ENCODE data around the gene KRTAP5-11. TPM values are rescaled to one million over a fixed set of nuclear protein-coding genes. Genes with fewer than 3 reads are reported as not detected.

Gene KRTAP5-11
- total and polyA plus RNA-seq, 2 donors (not counting 3 experiments of a cell fraction or from before 2014, with no cell fraction given) = not detected

DNA sequence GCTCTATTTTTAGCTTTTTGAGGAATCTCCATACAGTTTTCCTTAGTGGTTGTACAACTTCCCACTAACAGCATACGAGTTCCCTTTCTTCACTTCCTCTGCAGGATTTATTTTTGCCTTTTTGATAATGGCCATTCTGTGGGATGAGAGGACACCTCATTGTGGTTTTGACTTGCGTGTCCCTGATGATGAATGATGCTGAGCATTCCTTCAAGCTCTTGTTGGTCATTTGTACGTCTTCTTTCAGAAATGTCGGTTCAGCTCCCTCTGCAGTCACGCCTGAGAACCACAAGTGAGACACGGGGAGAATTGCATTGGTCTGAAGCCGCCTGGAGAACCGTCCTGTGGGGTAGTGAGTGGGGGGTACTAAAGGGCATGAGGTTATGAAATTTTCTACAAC lies 19.3 kb downstream of the KRTAP5-11 start:
- Histone ChIP-seq H2AFZ (ENCODE audit: low read depth, low read length) (no peak overlapping the region), H3K27ac (ENCODE audit: insufficient read depth, low read depth, low read length) (no peak overlapping the region), H3K4me3 (replicated peaks in 1 of 3; ENCODE audit: insufficient read depth in 1 of 3, low read depth in 1 of 3, low read length in 3 of 3) (no peak overlapping the region), H3K9ac (replicated peaks; ENCODE audit: extremely low read depth, insufficient read depth, low read length) (no peak overlapping the region), H3K4me2 (ENCODE audit: insufficient read depth, low read length) (no peak overlapping the region), H4K20me1 (replicated peaks; ENCODE audit: control insufficient read depth, extremely low read depth, insufficient read depth, low read length) (no peaks in the 10 kb centered on the region), H3K9me3 (replicated peaks; ENCODE audit: control insufficient read depth, insufficient read depth, low read length) (no peaks in the 10 kb centered on the region), H3K9me1 (replicated peaks; ENCODE audit: control insufficient read depth, extremely low read depth, insufficient read depth, low read length) (no peaks in the 10 kb centered on the region), H3K27me3 (ENCODE audit: control insufficient read depth in 2 of 2, insufficient read depth in 2 of 2, low read length in 2 of 2) (peaks cover 0 to 5% of the 10 kb centered on the region in 2 experiments), H3K79me2 (ENCODE audit: control insufficient read depth, insufficient read depth, low read length) (no peaks in the 10 kb centered on the region), H3K36me3 (ENCODE audit: control insufficient read depth in 2 of 2, extremely low read depth in 1 of 2, insufficient read depth in 2 of 2, low read length in 2 of 2) (no peaks in the 10 kb centered on the region), H3K4me1 (ENCODE audit: control insufficient read depth, extremely low read depth, insufficient read depth, low read length) (no peaks in the 10 kb centered on the region)
- dilution Hi-C loops (cut with MboI; ENCODE audit: extremely low pct_ligation_motif_present, low sequenced_read_pairs) = no loop called here
- FAIRE-seq (peak; percentile 72), DNase-seq (ENCODE audit: low read depth, low spot score) (peak; percentile 48)
- CTCF ChIA-PET = interaction anchor here (0.6 to 2.2 kb wide), 32 partner anchors 10 to 1113 kb away, joined by 3 to 35 read pairs (median 6); partner anchors contain the start of genes DHCR7, KRTAP5-11 and NADSYN1
- TF ChIP-seq MYC (IDR thresholded peaks at IDR 0.05; ENCODE audit: low read depth, low read length) = no peak
- TF ChIP-seq, protein P1, sequence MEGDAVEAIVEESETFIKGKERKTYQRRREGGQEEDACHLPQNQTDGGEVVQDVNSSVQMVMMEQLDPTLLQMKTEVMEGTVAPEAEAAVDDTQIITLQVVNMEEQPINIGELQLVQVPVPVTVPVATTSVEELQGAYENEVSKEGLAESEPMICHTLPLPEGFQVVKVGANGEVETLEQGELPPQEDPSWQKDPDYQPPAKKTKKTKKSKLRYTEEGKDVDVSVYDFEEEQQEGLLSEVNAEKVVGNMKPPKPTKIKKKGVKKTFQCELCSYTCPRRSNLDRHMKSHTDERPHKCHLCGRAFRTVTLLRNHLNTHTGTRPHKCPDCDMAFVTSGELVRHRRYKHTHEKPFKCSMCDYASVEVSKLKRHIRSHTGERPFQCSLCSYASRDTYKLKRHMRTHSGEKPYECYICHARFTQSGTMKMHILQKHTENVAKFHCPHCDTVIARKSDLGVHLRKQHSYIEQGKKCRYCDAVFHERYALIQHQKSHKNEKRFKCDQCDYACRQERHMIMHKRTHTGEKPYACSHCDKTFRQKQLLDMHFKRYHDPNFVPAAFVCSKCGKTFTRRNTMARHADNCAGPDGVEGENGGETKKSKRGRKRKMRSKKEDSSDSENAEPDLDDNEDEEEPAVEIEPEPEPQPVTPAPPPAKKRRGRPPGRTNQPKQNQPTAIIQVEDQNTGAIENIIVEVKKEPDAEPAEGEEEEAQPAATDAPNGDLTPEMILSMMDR (IDR thresholded peaks at IDR 0.05; ENCODE audit: extremely low read depth in 1 of 2, insufficient read depth in 1 of 2, low read depth in 1 of 2, low read length in 2 of 2) = peak; percentile 42 to 50
- POLR2A ChIA-PET = no interaction called here
- no TSS peak for BruUV-seq (replicated peaks)
- intact Hi-C loops (cut with micrococcal nuclease) = loop anchor here (1.0 to 5.0 kb wide), 2 partner anchors 116 to 1096 kb away; partner anchors contain the start of gene DHCR7

DNA sequence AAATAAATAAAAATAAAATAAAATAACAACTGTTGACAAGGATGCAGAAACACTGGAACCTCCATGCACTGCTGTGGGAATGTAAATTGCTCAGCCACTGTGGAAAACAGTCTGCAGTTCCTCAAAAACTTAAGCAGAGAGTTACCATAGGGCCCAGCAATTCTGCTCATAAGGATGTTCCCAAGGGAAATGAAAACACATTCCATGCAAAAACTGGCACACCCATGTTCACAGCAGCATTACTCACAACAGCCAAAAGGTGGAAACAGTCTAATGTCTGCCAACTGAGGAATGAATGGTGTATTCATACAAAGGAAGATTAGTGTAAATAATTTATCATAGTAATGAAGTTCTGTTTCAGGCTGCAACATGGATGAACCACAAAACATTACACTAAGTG lies 20.6 kb downstream of the KRTAP5-11 start:
- TF ChIP-seq, protein P1 (IDR thresholded peaks at IDR 0.05; ENCODE audit: extremely low read depth in 1 of 2, insufficient read depth in 1 of 2, low read depth in 1 of 2, low read length in 2 of 2) = no peak
- TF ChIP-seq POLR2A (IDR thresholded peaks at IDR 0.05; ENCODE audit: low read depth, low read length) (no peak), GATA2 (IDR thresholded peaks at IDR 0.05; ENCODE audit: insufficient read depth, insufficient read length, low read depth, low read length) (no peak), MYC (IDR thresholded peaks at IDR 0.05; ENCODE audit: low read depth, low read length) (no peak), FOS (IDR thresholded peaks at IDR 0.05; ENCODE audit: borderline replicate concordance, insufficient read depth, low read length) (no peak), JUN (IDR thresholded peaks at IDR 0.05; ENCODE audit: borderline replicate concordance, insufficient read depth, insufficient read length, low read depth) (no peak), POLR2AphosphoS5 (IDR thresholded peaks at IDR 0.05; ENCODE audit: insufficient read depth, low read depth, low read length) (no peak)
- TF ChIP-seq, protein P2, sequence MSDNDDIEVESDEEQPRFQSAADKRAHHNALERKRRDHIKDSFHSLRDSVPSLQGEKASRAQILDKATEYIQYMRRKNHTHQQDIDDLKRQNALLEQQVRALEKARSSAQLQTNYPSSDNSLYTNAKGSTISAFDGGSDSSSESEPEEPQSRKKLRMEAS (IDR thresholded peaks at IDR 0.05; ENCODE audit: insufficient read depth, insufficient read length) = no peak
- BruUV-seq (replicated peaks) = no TSS peak
- no peak overlapping the region for H3K4me2 ChIP-seq (ENCODE audit: insufficient read depth, low read length)
- H2AFZ ChIP-seq (ENCODE audit: low read depth, low read length) = no peak overlapping the region
- no peak overlapping the region for H3K9ac ChIP-seq (replicated peaks; ENCODE audit: extremely low read depth, insufficient read depth, low read length)
- H3K4me3 ChIP-seq (replicated peaks in 1 of 3; ENCODE audit: insufficient read depth in 1 of 3, low read depth in 1 of 3, low read length in 3 of 3) = no peak overlapping the region
- intact Hi-C loops (cut with micrococcal nuclease) = loop anchor here (5.0 kb wide), 1 partner anchor 115 kb away; the partner anchor contains the start of gene DHCR7
- no peaks in the 10 kb centered on the region for H3K4me1 ChIP-seq (ENCODE audit: control insufficient read depth, extremely low read depth, insufficient read depth, low read length)
- DNase-seq (ENCODE audit: low read depth, low spot score) (no peak), FAIRE-seq (no peak)
- H3K9me3 ChIP-seq (replicated peaks; ENCODE audit: control insufficient read depth, insufficient read depth, low read length) = no peaks in the 10 kb centered on the region
- H4K20me1 ChIP-seq (replicated peaks; ENCODE audit: control insufficient read depth, extremely low read depth, insufficient read depth, low read length) = no peaks in the 10 kb centered on the region
- CTCF ChIA-PET = interaction anchor here (0.6 kb wide), 1 partner anchor 1079 kb away, joined by 3 read pairs; no protein-coding TSS in a partner anchor
- no peaks in the 10 kb centered on the region for H3K36me3 ChIP-seq (ENCODE audit: control insufficient read depth in 2 of 2, extremely low read depth in 1 of 2, insufficient read depth in 2 of 2, low read length in 2 of 2)
- H3K9me1 ChIP-seq (replicated peaks; ENCODE audit: control insufficient read depth, extremely low read depth, insufficient read depth, low read length) = no peaks in the 10 kb centered on the region
- H3K27me3 ChIP-seq (ENCODE audit: control insufficient read depth in 2 of 2, insufficient read depth in 2 of 2, low read length in 2 of 2) = peaks cover 0 to 5% of the 10 kb centered on the region in 2 experiments
- dilution Hi-C loops (cut with MboI; ENCODE audit: extremely low pct_ligation_motif_present, low sequenced_read_pairs) = no loop called here
- no peaks in the 10 kb centered on the region for H3K79me2 ChIP-seq (ENCODE audit: control insufficient read depth, insufficient read depth, low read length)
- POLR2A ChIA-PET = no interaction called here
- no peak overlapping the region for H3K27ac ChIP-seq (ENCODE audit: insufficient read depth, low read depth, low read length)
